ENCODE results near the gene PAX9. TPM values are rescaled to one million over a fixed set of nuclear protein-coding genes. Genes with fewer than 3 reads are reported as not detected.

The PAX9 gene
- total and polyA plus RNA-seq, 9 of the 15 experiments (the other 6 are each of a cell fraction or from before 2014, with no cell fraction given), result 0.87 to 2.4 (median 1.3) TPM

DNA sequence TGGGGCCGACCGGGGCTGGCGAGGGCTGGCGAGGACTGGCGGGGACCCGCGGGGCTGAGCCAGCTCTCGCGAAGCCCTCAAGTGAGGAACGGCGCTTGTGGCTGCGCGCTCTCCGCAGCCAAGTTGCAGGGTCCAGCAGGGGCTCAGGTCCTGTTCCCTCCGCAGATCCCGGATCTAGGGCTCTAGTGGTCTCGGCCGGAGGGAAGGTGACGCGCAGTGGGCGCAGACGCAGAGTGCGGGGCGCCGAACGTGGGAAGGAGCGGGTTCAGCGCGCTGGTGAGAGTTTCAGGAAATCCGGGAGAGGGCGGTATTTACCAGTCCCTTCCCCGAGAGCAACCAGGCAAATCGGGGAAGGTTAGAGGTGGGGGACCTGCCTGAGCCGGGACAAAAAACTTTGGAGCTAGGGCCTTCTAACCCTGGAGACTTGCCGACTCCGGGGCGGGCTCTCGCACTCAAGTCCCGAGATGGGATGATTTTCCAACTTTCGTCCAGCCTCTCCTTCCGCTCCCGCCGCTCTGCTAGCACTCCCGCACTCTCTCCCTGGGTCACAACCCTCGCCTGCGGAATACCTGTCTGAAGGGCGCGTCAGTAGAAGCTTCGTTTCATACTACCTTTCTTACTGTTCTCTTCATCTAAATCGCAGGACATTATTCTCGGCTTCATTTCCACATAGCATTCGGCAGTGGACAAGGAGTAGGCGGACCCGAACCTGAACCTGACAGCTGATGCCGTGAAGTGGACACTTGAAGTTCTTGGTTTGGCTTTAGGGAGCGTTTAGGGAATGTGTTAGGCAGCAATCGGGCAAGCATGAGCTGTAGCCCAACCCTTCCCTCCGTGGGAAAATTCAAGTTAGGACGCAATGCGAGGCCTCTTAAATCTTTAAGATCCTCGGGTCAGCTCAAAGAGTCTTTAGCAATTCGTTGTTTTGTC lies 13.6 kb upstream of the PAX9 start:
- FAIRE-seq (no peak), ATAC-seq (peak; percentile 96), DNase-seq (ENCODE audit: extremely low read depth in 1 of 4, low spot score in 3 of 4) (peak; percentile 10 to 48 (median 30))
- H3K9me1 ChIP-seq (ENCODE audit: control insufficient read depth, insufficient read depth, low read length), result no peaks in the 10 kb centered on the region
- H2AFZ ChIP-seq (ENCODE audit: low read depth, low read length), result peak overlapping the region; percentile 74
- BruUV-seq (replicated peaks), result no TSS peak
- no peak overlapping the region for H3K27ac ChIP-seq (ENCODE audit: extremely low read depth, low read depth, low read length)
- WGBS (ENCODE audit: insufficient coverage, low coverage, missing lambda C conversion rate), result 42% methylated on average over 52 of the region's 62 CpGs
- H3K4me2 ChIP-seq (ENCODE audit: insufficient read depth, low read length), result peak overlapping the region; percentile 62
- H3K9me3 ChIP-seq (replicated peaks; ENCODE audit: control insufficient read depth, insufficient read depth, low read depth, low read length), result no peaks in the 10 kb centered on the region
- no peaks in the 10 kb centered on the region for H3K79me2 ChIP-seq (ENCODE audit: control insufficient read depth, insufficient read depth, low read length)
- CTCF ChIA-PET (ENCODE audit: low intra/inter-chr PET ratio), result interaction anchor here (0.6 to 1.3 kb wide), 2 partner anchors 501 to 585 kb away, joined by 3 to 6 read pairs; no protein-coding TSS in a partner anchor
- no peaks in the 10 kb centered on the region for H3K36me3 ChIP-seq (ENCODE audit: control insufficient read depth, insufficient read depth, low read length)
- POLR2A ChIA-PET, result interaction anchor here (0.5 to 1.1 kb wide), 2 partner anchors 13 to 548 kb away, joined by 3 to 4 read pairs; partner anchors contain the start of gene PAX9
- H4K20me1 ChIP-seq (replicated peaks; ENCODE audit: control insufficient read depth, insufficient read depth, low read length), result no peaks in the 10 kb centered on the region
- in situ Hi-C loops (cut with MboI) (loop anchor here (25.0 kb wide), 1 partner anchor 489 kb away; no protein-coding TSS in a partner anchor), intact Hi-C loops (cut with micrococcal nuclease) (loop anchor here (2.0 to 10.0 kb wide), 3 partner anchors 99 to 587 kb away; no protein-coding TSS in a partner anchor)
- peaks cover 0 to 10% of the 10 kb centered on the region in 2 experiments; a peak in 3 of 5 replicates for H3K27me3 ChIP-seq (ENCODE audit: control insufficient read depth in 2 of 2, insufficient read depth in 2 of 2, low read length in 2 of 2)
- peaks cover 0 to 17% of the 10 kb centered on the region in 2 experiments; a peak in 2 of 5 replicates for H3K4me1 ChIP-seq (replicated peaks in 1 of 2; ENCODE audit: control insufficient read depth in 2 of 2, insufficient read depth in 2 of 2, low read length in 2 of 2)
- H3K4me3 ChIP-seq, result peak overlapping the region; percentile 36
- peak overlapping the region in 1 of 2 experiments; percentile 82; a peak in 2 of 4 replicates for H3K9ac ChIP-seq (ENCODE audit: insufficient read depth in 1 of 2, low read depth in 2 of 2, low read length in 2 of 2)
- TF ChIP-seq NRF1 (conservative IDR thresholded peaks at IDR 0.05 in 1 of 2, IDR thresholded peaks at IDR 0.05 in 1 of 2) (peak; percentile 36 to 50; a peak in 3 of 4 replicates), ZBTB1 (CRISPR knock-in tag; IDR thresholded peaks at IDR 0.05; ENCODE audit: borderline replicate concordance, low read depth) (no peak), HNRNPLL (IDR thresholded peaks at IDR 0.05; ENCODE audit: low read depth, low read length, poor library complexity, severe bottlenecking) (peak; percentile 77), U2AF1 (optimal IDR thresholded peaks at IDR 0.05; ENCODE audit: low read depth, low read length) (no peak), L3MBTL2 (IDR thresholded peaks at IDR 0.05) (peak; percentile 63)
- TF ChIP-seq, protein P1, sequence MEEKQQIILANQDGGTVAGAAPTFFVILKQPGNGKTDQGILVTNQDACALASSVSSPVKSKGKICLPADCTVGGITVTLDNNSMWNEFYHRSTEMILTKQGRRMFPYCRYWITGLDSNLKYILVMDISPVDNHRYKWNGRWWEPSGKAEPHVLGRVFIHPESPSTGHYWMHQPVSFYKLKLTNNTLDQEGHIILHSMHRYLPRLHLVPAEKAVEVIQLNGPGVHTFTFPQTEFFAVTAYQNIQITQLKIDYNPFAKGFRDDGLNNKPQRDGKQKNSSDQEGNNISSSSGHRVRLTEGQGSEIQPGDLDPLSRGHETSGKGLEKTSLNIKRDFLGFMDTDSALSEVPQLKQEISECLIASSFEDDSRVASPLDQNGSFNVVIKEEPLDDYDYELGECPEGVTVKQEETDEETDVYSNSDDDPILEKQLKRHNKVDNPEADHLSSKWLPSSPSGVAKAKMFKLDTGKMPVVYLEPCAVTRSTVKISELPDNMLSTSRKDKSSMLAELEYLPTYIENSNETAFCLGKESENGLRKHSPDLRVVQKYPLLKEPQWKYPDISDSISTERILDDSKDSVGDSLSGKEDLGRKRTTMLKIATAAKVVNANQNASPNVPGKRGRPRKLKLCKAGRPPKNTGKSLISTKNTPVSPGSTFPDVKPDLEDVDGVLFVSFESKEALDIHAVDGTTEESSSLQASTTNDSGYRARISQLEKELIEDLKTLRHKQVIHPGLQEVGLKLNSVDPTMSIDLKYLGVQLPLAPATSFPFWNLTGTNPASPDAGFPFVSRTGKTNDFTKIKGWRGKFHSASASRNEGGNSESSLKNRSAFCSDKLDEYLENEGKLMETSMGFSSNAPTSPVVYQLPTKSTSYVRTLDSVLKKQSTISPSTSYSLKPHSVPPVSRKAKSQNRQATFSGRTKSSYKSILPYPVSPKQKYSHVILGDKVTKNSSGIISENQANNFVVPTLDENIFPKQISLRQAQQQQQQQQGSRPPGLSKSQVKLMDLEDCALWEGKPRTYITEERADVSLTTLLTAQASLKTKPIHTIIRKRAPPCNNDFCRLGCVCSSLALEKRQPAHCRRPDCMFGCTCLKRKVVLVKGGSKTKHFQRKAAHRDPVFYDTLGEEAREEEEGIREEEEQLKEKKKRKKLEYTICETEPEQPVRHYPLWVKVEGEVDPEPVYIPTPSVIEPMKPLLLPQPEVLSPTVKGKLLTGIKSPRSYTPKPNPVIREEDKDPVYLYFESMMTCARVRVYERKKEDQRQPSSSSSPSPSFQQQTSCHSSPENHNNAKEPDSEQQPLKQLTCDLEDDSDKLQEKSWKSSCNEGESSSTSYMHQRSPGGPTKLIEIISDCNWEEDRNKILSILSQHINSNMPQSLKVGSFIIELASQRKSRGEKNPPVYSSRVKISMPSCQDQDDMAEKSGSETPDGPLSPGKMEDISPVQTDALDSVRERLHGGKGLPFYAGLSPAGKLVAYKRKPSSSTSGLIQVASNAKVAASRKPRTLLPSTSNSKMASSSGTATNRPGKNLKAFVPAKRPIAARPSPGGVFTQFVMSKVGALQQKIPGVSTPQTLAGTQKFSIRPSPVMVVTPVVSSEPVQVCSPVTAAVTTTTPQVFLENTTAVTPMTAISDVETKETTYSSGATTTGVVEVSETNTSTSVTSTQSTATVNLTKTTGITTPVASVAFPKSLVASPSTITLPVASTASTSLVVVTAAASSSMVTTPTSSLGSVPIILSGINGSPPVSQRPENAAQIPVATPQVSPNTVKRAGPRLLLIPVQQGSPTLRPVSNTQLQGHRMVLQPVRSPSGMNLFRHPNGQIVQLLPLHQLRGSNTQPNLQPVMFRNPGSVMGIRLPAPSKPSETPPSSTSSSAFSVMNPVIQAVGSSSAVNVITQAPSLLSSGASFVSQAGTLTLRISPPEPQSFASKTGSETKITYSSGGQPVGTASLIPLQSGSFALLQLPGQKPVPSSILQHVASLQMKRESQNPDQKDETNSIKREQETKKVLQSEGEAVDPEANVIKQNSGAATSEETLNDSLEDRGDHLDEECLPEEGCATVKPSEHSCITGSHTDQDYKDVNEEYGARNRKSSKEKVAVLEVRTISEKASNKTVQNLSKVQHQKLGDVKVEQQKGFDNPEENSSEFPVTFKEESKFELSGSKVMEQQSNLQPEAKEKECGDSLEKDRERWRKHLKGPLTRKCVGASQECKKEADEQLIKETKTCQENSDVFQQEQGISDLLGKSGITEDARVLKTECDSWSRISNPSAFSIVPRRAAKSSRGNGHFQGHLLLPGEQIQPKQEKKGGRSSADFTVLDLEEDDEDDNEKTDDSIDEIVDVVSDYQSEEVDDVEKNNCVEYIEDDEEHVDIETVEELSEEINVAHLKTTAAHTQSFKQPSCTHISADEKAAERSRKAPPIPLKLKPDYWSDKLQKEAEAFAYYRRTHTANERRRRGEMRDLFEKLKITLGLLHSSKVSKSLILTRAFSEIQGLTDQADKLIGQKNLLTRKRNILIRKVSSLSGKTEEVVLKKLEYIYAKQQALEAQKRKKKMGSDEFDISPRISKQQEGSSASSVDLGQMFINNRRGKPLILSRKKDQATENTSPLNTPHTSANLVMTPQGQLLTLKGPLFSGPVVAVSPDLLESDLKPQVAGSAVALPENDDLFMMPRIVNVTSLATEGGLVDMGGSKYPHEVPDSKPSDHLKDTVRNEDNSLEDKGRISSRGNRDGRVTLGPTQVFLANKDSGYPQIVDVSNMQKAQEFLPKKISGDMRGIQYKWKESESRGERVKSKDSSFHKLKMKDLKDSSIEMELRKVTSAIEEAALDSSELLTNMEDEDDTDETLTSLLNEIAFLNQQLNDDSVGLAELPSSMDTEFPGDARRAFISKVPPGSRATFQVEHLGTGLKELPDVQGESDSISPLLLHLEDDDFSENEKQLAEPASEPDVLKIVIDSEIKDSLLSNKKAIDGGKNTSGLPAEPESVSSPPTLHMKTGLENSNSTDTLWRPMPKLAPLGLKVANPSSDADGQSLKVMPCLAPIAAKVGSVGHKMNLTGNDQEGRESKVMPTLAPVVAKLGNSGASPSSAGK (IDR thresholded peaks at IDR 0.05), result peak; percentile 40; the same call in 1 of the 2 replicates

Data from K562 (cell line).